GM12875 (cell line): Measurements from ENCODE around the gene MED15.

Experiments used
- H3K4me3 ChIP-seq: one replicate; pipeline ENCODE4 v1.5.1; 2011; ENCODE audit warnings: low read depth, low read length, control low read depth
- TF ChIP-seq, protein P1 (sequence below): IDR thresholded peaks from 2 replicates; pipeline ENCODE4 v1.5.1; 2011; ENCODE audit warnings: low read depth, mild to moderate bottlenecking, control low read depth, inconsistent platforms, low read length, moderate library complexity, borderline replicate concordance; ENCODE audit not compliant: insufficient read depth

The MED15 gene

DNA sequence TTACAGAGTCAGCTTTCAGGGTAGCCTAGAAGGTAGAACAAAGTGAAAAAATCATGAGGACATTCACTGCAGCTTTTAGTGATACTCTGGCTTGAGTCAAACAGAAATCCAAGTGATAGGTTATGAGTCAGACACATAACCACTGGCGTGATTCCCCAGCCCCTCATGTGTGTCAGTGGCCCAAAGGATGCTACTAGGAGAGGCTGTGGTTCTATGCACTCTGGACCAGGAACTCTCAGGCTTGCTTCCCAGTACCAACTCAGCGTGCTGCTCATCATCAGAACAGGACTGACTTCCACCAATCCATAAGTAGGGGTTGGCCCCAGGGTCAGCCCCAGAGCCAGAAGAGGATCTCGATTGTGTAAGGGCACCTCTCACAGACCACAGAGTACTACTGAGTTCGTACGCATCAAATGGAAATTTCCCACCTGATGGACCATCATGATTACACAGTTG, 116.8 kb downstream of the MED15 start:
- TF ChIP-seq, protein P1, sequence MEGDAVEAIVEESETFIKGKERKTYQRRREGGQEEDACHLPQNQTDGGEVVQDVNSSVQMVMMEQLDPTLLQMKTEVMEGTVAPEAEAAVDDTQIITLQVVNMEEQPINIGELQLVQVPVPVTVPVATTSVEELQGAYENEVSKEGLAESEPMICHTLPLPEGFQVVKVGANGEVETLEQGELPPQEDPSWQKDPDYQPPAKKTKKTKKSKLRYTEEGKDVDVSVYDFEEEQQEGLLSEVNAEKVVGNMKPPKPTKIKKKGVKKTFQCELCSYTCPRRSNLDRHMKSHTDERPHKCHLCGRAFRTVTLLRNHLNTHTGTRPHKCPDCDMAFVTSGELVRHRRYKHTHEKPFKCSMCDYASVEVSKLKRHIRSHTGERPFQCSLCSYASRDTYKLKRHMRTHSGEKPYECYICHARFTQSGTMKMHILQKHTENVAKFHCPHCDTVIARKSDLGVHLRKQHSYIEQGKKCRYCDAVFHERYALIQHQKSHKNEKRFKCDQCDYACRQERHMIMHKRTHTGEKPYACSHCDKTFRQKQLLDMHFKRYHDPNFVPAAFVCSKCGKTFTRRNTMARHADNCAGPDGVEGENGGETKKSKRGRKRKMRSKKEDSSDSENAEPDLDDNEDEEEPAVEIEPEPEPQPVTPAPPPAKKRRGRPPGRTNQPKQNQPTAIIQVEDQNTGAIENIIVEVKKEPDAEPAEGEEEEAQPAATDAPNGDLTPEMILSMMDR: no peak
- no peak overlapping the region for H3K4me3 ChIP-seq

DNA sequence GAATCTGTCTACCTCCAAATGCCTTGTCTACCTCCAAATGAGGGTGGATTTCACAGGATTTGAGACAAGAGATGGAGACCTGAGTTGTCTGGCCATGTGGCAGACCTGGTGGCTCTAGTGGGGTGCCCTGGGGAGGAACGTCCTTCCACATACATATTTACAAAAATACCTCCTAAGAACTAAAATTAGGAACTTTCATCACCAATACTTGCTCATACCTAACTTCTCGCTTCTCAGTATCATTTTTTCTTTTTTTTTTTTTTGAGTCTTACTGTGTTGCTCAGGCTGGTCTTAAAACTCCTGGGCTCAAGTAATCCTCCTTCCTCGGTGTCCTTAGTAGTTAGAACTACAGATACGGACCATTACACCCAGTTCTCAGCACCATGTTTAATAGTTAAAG, 117.9 kb downstream of the MED15 start:
- TF ChIP-seq, protein P1: no peak
- H3K4me3 ChIP-seq: no peak overlapping the region

DNA sequence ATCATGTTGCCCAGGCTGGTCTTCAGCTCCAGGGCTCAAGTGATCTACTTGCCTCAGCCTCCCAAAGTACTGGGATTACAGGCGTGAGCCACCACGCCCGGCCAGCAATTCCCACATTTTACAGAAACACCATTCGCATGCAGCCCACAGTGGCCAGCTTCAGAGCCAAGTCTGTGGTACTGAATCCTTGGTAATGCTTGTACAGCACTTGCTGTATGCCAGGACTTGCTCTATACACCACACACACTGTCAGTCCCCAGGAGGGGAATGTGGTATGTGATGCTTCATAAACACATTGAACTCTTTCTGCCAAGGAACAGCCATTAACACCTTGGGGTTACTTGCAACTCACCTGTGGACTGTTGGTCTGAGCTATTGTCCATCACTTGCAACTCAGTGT, 119.4 kb downstream of the MED15 start:
- H3K4me3 ChIP-seq: no peak overlapping the region
- TF ChIP-seq, protein P1: no peak

DNA sequence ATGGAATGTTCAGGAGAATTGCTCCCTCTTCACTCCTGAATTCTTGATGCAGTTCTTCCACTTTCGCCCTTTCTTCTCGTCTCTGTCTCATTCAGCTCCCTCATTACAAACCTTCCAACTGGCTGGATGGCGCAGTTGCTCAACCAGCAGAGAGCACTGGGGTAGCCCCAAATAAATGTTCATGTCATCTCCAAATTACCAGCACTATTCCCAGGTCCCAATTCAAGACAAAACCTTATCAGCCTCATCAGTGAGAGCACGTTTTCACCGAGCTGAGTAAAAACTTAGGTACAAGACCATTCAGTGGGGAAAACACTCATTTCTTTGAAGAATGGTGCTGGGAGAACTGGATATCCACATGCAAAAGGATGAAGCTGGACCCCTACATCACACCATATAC, 120.0 kb downstream of the MED15 start:
- H3K4me3 ChIP-seq: no peak overlapping the region
- TF ChIP-seq, protein P1: no peak

DNA sequence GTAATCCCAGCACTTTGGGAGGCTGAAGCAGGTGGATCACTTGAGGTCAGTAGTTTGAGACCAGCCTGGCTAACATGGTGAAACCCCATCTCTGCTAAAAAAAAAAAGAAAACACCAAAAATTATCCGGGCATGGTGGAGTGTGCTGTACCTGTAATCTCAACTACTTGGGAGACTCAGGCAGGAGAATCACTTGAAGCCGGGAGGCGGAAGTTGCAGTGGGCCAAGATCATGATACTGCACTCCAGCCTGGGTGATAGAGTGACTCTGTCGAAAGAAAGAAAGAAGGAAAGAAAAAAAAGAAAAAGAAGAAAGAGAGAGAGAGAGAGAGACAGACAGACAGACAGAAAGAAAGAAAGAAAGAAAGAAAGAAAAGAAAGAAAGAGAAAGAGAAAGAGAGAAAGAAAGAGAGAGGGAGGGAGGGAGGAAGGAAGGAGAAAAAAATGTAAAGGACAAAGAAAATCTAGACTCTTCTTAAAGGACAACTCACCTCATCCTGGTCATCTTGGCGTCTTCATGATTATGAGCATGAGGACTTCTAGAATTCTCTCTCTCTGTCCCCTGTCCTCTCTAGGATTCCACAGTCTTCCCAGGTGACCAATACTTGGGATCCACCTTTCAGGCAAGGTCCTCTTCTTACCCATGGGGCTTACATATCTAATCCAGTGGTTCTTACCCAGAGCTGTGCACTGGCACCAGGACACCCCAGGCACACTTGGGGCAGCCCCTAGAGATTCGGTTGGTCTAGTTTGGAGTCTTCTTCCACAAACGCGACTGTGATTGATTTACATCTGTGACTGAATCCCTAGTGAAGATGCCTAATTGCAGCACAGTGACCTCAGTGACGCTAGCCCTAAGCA, 120.9 kb downstream of the MED15 start:
- TF ChIP-seq, protein P1: no peak
- H3K4me3 ChIP-seq: no peak overlapping the region

DNA sequence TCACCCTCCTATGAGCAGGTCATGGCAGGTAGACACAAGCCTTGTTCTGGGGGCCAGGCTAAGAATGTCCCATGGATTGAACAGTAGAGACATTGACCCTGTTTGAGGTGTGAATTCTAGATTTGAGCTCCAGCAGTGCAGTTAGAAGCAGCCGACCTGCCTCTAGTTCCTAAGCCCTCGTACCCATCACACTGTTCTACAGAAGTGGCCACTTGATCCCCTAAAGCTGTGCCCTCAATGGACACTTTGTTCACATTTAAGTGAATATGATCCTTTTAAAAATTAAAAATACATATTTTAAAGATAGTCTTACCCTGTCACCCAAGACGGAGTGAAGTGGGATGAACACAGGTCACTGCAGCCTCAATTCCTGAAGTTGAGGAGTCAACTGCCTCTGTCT, 122.0 kb downstream of the MED15 start:
- TF ChIP-seq, protein P1: no peak

More for the DNA sequence above, 122.0 kb downstream of the MED15 start:
- H3K4me3 ChIP-seq: no peak overlapping the region
